ENCODE measurements around the gene APOBEC2. TPM values are rescaled to one million over a fixed set of nuclear protein-coding genes. Genes with fewer than 3 reads are reported as not detected.

Gene APOBEC2
- total RNA-seq, 1 experiment from 2014 or later = 7.0 TPM

GRCh38 chr6:41027799-41028560 lies 25.0 kb upstream of the APOBEC2 start:
- H3K4me1 ChIP-seq = peaks cover 20% of the 10 kb centered on the region
- H3K9me3 ChIP-seq (replicated peaks) = no peaks in the 10 kb centered on the region
- no peaks in the 10 kb centered on the region for H3K27me3 ChIP-seq
- peak overlapping the region; percentile 61 for H3K4me3 ChIP-seq
- H3K36me3 ChIP-seq = no peaks in the 10 kb centered on the region
- DNase-seq = peak; percentile 79 to 88
- peak overlapping the region; percentile 41 for H3K27ac ChIP-seq

GRCh38 chr6:41028561-41029412 lies 24.2 kb upstream of the APOBEC2 start:
- peak in 1 of 2 experiments; percentile 47 for DNase-seq
- Histone ChIP-seq H3K27me3 (no peaks in the 10 kb centered on the region), H3K27ac (peak overlapping the region; percentile 41), H3K9me3 (replicated peaks) (no peaks in the 10 kb centered on the region), H3K36me3 (no peaks in the 10 kb centered on the region), H3K4me1 (peaks cover 13% of the 10 kb centered on the region), H3K4me3 (peak overlapping the region; percentile 61)

- Histone ChIP-seq H3K4me3 (no peak overlapping the region), H3K27ac (no peak overlapping the region), H3K27me3 (no peaks in the 10 kb centered on the region), H3K36me3 (no peaks in the 10 kb centered on the region), H3K9me3 (replicated peaks) (no peaks in the 10 kb centered on the region), H3K4me1 (peaks cover 6% of the 10 kb centered on the region; the same call in 1 of the 2 replicates)
- DNase-seq = no peak
These were observed 20.2 kb upstream of the APOBEC2 start for GRCh38 chr6:41032830-41033229.

GRCh38 chr6:41033776-41034175 lies 19.2 kb upstream of the APOBEC2 start:
- no peaks in the 10 kb centered on the region for H3K27me3 ChIP-seq
- H3K36me3 ChIP-seq = no peaks in the 10 kb centered on the region
- H3K9me3 ChIP-seq (replicated peaks) = no peaks in the 10 kb centered on the region
- H3K27ac ChIP-seq = no peak overlapping the region
- DNase-seq = no peak
- H3K4me3 ChIP-seq = no peak overlapping the region
- peaks cover 4% of the 10 kb centered on the region; the same call in 1 of the 2 replicates for H3K4me1 ChIP-seq

DNA sequence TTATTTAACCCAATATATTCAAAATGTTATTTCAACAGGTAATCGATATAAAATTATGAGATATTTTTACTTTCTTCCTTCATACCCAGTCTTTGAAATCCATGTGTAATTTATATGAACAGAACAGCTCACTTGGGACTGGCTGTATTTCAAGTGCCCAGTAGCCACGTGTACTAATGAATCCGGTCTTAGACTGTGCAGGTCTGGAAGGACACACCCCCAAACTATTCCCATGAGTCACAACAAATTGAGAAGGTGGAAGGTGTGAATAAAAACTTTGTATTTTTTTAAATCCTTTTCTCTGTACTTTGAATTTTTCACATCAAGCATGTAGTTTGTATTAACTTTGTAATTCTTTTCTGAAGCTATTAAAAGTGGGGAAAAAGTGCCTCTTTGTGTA lies 16.8 kb upstream of the APOBEC2 start:
- no peak for DNase-seq
- no peaks in the 10 kb centered on the region for H3K36me3 ChIP-seq
- no peak overlapping the region for H3K27ac ChIP-seq
- H3K4me1 ChIP-seq = 0 out of 2 replicates have a peak, but pooled peaks cover 3% of the 10 kb centered on the region
- no peak overlapping the region for H3K4me3 ChIP-seq
- H3K27me3 ChIP-seq = no peaks in the 10 kb centered on the region
- no peaks in the 10 kb centered on the region for H3K9me3 ChIP-seq (replicated peaks)

GRCh38 chr6:41036601-41037000 lies 16.4 kb upstream of the APOBEC2 start:
- H3K27me3 ChIP-seq = no peaks in the 10 kb centered on the region
- 0 out of 2 replicates have a peak, but pooled peaks cover 3% of the 10 kb centered on the region for H3K4me1 ChIP-seq
- no peaks in the 10 kb centered on the region for H3K36me3 ChIP-seq
- no peak overlapping the region for H3K27ac ChIP-seq
- no peak overlapping the region for H3K4me3 ChIP-seq
- no peaks in the 10 kb centered on the region for H3K9me3 ChIP-seq (replicated peaks)
- no peak for DNase-seq

GRCh38 chr6:41037107-41037900 lies 15.7 kb upstream of the APOBEC2 start:
- H3K9me3 ChIP-seq (replicated peaks) = no peaks in the 10 kb centered on the region
- no peak for DNase-seq

DNA sequence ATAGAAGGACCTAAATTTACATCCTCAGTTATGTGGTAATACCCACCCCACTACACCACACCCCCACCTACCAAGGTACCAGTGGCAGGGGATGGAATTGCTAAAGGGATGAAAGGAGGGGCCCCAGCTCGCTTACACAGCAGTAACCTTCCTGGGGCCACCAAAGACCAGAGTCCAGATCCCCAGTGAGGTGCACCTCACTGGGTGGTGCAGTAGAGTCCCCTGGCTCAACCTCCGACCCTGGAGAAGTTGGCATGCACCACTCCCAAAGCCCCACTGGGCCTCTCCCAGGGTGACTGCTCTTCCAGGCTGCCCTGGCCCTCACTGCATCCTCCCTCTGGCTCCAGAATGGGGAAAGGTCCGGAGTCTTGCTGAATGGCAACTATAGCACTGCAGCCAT lies 14.8 kb upstream of the APOBEC2 start:
- no peak overlapping the region for H3K27ac ChIP-seq
- no peaks in the 10 kb centered on the region for H3K9me3 ChIP-seq (replicated peaks)
- H3K27me3 ChIP-seq = no peaks in the 10 kb centered on the region
- H3K36me3 ChIP-seq = no peaks in the 10 kb centered on the region
- DNase-seq = no peak
- 0 out of 2 replicates have a peak, but pooled peaks cover 3% of the 10 kb centered on the region for H3K4me1 ChIP-seq
- no peak overlapping the region for H3K4me3 ChIP-seq

More at GRCh38 chr6:41037107-41037900, 15.7 kb upstream of the APOBEC2 start:
- no peaks in the 10 kb centered on the region for H3K36me3 ChIP-seq
- no peak overlapping the region for H3K4me3 ChIP-seq
- H3K27ac ChIP-seq = no peak overlapping the region
- H3K27me3 ChIP-seq = no peaks in the 10 kb centered on the region
- H3K4me1 ChIP-seq = 0 out of 2 replicates have a peak, but pooled peaks cover 3% of the 10 kb centered on the region

DNA sequence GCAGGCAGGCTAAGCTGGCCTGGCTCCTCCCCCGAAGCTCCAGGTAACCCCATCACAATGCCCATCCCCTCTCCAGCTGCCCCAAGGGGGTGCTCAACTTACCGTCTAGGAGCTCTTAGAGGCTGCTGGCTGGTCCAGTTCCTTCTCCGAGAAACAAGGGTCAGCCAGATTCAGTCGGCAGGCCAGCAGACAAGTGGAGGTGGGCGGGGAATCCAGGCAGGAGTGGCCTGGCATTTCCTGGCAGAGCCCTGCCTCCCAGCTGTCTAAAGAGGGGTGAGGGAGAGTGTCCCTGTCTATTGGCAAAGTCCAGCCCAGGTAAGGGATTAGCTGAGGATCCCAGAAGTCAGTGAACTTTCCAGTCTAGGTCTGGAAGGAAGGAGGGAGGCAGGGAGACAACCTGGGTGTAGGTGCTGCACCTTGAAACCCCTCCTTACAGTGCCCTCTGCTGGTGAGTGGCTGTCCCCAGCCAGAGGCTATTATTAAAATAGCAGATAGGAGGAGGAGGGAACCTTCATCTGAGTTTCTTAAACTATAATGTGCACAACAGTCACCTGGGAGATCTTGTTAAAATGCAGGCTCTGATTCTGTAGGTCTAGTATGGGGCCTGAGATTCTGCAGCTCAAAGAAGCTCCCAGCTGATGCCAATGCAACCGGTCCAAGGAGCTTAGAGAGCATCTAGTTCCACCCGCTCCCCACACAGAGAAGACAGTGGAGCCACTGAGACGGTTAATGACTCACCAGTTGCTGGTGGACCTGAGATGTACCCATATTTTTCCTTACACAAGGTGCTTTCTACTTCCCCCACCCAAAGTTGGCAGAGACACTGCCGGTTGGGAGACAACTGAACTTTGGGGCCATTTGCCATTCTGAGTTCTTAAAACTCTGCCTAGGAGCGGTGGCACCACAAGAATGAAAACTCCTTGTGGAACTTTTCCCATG lies 13.7 kb upstream of the APOBEC2 start, which contains the start of gene UNC5CL:
UNC5CL (minus strand) TSS at position 162 of the 939 bp plus-strand sequence. CDS start 4,147 bp downstream, outside the sequence.
- no peak within 1 kb of the TSS for H3K27ac ChIP-seq
- 0 out of 2 replicates have a peak, but pooled peaks cover 3% of the 10 kb centered on the region for H3K4me1 ChIP-seq
- no peak within 1 kb of the TSS for H3K4me3 ChIP-seq
- H3K36me3 ChIP-seq = no peaks in the 10 kb centered on the region
- H3K27me3 ChIP-seq = no peaks in the 10 kb centered on the region
- DNase-seq = peak; percentile 44 to 57
- H3K9me3 ChIP-seq (replicated peaks) = no peaks in the 10 kb centered on the region

GRCh38 chr6:41040101-41040939 lies 12.7 kb upstream of the APOBEC2 start:
- no peaks in the 10 kb centered on the region for H3K27me3 ChIP-seq
- no peak overlapping the region for H3K4me3 ChIP-seq
- DNase-seq = no peak
- no peaks in the 10 kb centered on the region for H3K9me3 ChIP-seq (replicated peaks)
- H3K4me1 ChIP-seq = peaks cover 6% of the 10 kb centered on the region; the same call in 1 of the 2 replicates
- no peak overlapping the region for H3K27ac ChIP-seq
- H3K36me3 ChIP-seq = no peaks in the 10 kb centered on the region

DNA sequence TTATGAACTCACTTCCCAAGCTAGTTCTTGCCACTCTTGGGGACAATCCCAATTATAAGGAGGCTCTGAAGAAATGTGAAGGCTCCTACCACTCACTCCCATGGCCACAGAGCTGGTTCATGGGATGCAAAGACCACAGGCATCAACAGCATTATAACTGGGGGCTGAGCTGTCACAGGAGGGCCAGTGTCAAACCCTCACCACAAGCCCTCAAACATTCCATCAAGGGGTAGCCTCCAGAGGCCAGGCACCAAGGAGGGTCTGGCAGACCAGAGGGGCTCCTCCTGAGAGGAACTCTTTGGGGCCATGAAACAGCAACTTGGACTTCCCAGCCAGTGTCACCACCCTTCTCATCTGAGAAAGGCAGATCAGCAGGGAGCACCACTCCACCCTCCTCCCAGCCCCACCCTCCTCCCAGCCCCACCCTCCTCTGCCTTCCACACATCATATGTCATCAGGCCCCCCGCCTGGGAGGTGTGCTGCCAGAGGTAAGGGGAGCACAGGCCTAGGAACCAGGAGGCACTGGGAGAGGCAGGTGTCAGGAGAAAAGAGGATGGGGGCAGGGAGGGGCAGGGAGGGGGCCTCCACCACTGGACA lies 12.0 kb upstream of the APOBEC2 start:
- no peaks in the 10 kb centered on the region for H3K36me3 ChIP-seq
- no peak overlapping the region for H3K4me3 ChIP-seq
- no peak overlapping the region for H3K27ac ChIP-seq
- DNase-seq = no peak
- H3K9me3 ChIP-seq (replicated peaks) = no peaks in the 10 kb centered on the region
- H3K27me3 ChIP-seq = no peaks in the 10 kb centered on the region
- peaks cover 13% of the 10 kb centered on the region; the same call in 1 of the 2 replicates for H3K4me1 ChIP-seq

GRCh38 chr6:41042226-41043055 lies 10.6 kb upstream of the APOBEC2 start, which contains the start of gene TSPO2:
TSS of gene TSPO2 (plus strand) at chr6:41042467. CDS start at chr6:41042986, 519 bp downstream.
- Histone ChIP-seq H3K4me3 (no peak within 1 kb of the TSS), H3K36me3 (no peaks in the 10 kb centered on the region), H3K4me1 (peaks cover 15% of the 10 kb centered on the region; the same call in 1 of the 2 replicates), H3K27me3 (no peaks in the 10 kb centered on the region), H3K27ac (no peak within 1 kb of the TSS), H3K9me3 (replicated peaks) (no peaks in the 10 kb centered on the region)
- DNase-seq = no peak

Measured in SJCRH30 (cell line).